ENCODE measurements around the gene PRKCSH.

GRCh38 chr19:11390933-11391680 is 44.3 kb upstream of the PRKCSH start:
- TF ChIP-seq POLR2A (IDR thresholded peaks at IDR 0.05) (no peak), CTCF (IDR thresholded peaks at IDR 0.05) (no peak)
